H54 (cell line): Measurements from ENCODE around the gene STAC.

Source experiments
- DNase-seq: peaks from one replicate; pipeline ENCODE4 v3.0.0; 2011; ENCODE audit warnings: low spot score, mixed read lengths; ENCODE audit not compliant: insufficient read length
- FAIRE-seq: peaks from 3 replicates; lab custom pipeline; 2011; peaks lifted over from hg19 to GRCh38; lab: Jason Lieb, UNC
- POLR2A ChIP-seq: IDR thresholded peaks from 2 replicates; pipeline ENCODE4 v1.6.1; 2011; ENCODE audit warnings: low read depth, mild to moderate bottlenecking, low read length

The STAC gene

GRCh38 chr3:36380221-36381031, at the start of gene STAC:
Gene STAC, plus strand, starts transcription at chr3:36380504. Its CDS starts 140 bp downstream, at chr3:36380644.
- peak; percentile 62 for DNase-seq
- peak; percentile 87 for TF ChIP-seq POLR2A
- peak; percentile 64 for FAIRE-seq

GRCh38 chr3:36332139-36332538, 48.2 kb upstream of the STAC start:
- TF ChIP-seq POLR2A = no peak
- FAIRE-seq = no peak
- no peak for DNase-seq

- peak; percentile 93 for FAIRE-seq
- TF ChIP-seq POLR2A = no peak
- no peak for DNase-seq
Observed at GRCh38 chr3:36362216-36362615, 18.1 kb upstream of the STAC start.

- peak; percentile 35 for DNase-seq
- peak; percentile 95 for FAIRE-seq
Observed at GRCh38 chr3:36362973-36363372, 17.3 kb upstream of the STAC start.

GRCh38 chr3:36364260-36364659, 16.0 kb upstream of the STAC start:
- no peak for TF ChIP-seq POLR2A
- DNase-seq = no peak
- no peak for FAIRE-seq

More at GRCh38 chr3:36362973-36363372, 17.3 kb upstream of the STAC start:
- TF ChIP-seq POLR2A = no peak

- no peak for FAIRE-seq
- DNase-seq = no peak
- TF ChIP-seq POLR2A = no peak
Observed at GRCh38 chr3:36365829-36366228, 14.5 kb upstream of the STAC start.

- DNase-seq (no peak), FAIRE-seq (no peak)
- no peak for TF ChIP-seq POLR2A
Observed at GRCh38 chr3:36366308-36366707, 14.0 kb upstream of the STAC start.

- no peak for DNase-seq
- no peak for FAIRE-seq
- no peak for TF ChIP-seq POLR2A
Observed at GRCh38 chr3:36367912-36368573, 12.3 kb upstream of the STAC start.

GRCh38 chr3:36372534-36372935, 7.8 kb upstream of the STAC start:
- TF ChIP-seq POLR2A = no peak
- FAIRE-seq (peak; percentile 92), DNase-seq (no peak)

- TF ChIP-seq POLR2A = no peak
- peak; percentile 23 for DNase-seq
- peak; percentile 91 for FAIRE-seq
Observed at GRCh38 chr3:36373084-36373483, 7.2 kb upstream of the STAC start.

- no peak for TF ChIP-seq POLR2A
- no peak for DNase-seq
- no peak for FAIRE-seq
Observed at GRCh38 chr3:36373666-36374065, 6.6 kb upstream of the STAC start.

GRCh38 chr3:36379872-36380220, 458 bp upstream of the STAC start:
- no peak for FAIRE-seq
- no peak for TF ChIP-seq POLR2A
- no peak for DNase-seq

- FAIRE-seq = peak; percentile 30
- no peak for DNase-seq
- no peak for TF ChIP-seq POLR2A
Observed at GRCh38 chr3:36381311-36381956, 1.1 kb downstream of the STAC start.

GRCh38 chr3:36393563-36393962, 13.3 kb downstream of the STAC start:
- DNase-seq (no peak), FAIRE-seq (no peak)
- TF ChIP-seq POLR2A = no peak
